Fibroblast of villous mesenchyme (primary cell): ENCODE measurements around the gene PARD6A. TPM values are rescaled to one million over a fixed set of nuclear protein-coding genes. Genes with fewer than 3 reads are reported as not detected.
A peak's percentile ranks its signal among the peaks of the same experiment; 100 is the strongest.

Source experiments
- DNase-seq: peaks from one replicate; pipeline ENCODE4 v3.0.0-alpha.2; 2010; ENCODE audit warnings: low read depth
- H3K4me3 ChIP-seq: 2 replicates; pipeline ENCODE4 v1.5.1; 2011; ENCODE audit warnings: low read depth, mild to moderate bottlenecking, low read length
- total RNA-seq: library from RNA; depleted of rRNA; stranded (reverse); fragments of >200 nt; gene quantifications from 2 replicates; pipeline ENCODE4 v1.2.3, GENCODE V29; 2012
- TF ChIP-seq, protein P1 (sequence below): IDR thresholded peaks from 2 replicates; pipeline ENCODE4 v1.5.1; 2012; ENCODE audit warnings: low read depth, mild to moderate bottlenecking, low read length; ENCODE audit not compliant: insufficient read depth

The PARD6A gene
- total RNA-seq, 1 donor, result 2.6 TPM

DNA sequence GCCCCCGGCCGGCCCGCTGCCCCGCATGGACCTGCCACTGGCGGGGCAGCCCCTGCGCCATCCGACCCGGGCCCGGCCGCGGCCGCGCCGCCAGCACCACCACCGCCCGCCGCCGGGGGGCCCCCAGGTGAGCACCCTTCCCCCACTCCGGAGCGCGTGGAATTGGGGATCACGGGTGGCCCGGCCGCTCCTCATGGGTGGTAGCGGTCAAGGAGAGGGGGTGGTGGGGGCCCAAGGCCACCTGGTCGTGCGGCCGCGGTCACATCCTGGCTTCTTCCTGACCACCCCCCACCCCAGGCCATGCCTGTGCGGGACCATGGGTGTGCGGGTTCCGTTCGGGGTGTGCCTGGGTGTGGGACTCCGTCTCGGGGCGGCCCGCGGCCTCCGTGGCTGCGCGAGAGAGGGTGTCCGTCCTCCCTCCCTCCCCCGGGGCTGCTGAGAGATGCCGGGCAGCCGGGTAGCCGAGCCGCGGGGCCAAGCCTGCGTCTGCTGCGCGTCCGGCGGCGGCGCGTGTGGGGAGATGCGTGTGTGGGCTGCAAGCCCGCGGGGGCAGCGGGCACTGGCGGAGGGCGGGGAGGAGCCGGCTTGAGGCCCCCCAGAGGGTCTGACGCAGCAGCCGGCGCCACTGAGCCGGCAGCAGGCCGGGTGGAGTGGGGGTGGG lies 7.5 kb upstream of the PARD6A start:
- H3K4me3 ChIP-seq, result peak overlapping the region; percentile 52
- TF ChIP-seq, protein P1, sequence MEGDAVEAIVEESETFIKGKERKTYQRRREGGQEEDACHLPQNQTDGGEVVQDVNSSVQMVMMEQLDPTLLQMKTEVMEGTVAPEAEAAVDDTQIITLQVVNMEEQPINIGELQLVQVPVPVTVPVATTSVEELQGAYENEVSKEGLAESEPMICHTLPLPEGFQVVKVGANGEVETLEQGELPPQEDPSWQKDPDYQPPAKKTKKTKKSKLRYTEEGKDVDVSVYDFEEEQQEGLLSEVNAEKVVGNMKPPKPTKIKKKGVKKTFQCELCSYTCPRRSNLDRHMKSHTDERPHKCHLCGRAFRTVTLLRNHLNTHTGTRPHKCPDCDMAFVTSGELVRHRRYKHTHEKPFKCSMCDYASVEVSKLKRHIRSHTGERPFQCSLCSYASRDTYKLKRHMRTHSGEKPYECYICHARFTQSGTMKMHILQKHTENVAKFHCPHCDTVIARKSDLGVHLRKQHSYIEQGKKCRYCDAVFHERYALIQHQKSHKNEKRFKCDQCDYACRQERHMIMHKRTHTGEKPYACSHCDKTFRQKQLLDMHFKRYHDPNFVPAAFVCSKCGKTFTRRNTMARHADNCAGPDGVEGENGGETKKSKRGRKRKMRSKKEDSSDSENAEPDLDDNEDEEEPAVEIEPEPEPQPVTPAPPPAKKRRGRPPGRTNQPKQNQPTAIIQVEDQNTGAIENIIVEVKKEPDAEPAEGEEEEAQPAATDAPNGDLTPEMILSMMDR, result peak; percentile 11
- no peak for DNase-seq

DNA sequence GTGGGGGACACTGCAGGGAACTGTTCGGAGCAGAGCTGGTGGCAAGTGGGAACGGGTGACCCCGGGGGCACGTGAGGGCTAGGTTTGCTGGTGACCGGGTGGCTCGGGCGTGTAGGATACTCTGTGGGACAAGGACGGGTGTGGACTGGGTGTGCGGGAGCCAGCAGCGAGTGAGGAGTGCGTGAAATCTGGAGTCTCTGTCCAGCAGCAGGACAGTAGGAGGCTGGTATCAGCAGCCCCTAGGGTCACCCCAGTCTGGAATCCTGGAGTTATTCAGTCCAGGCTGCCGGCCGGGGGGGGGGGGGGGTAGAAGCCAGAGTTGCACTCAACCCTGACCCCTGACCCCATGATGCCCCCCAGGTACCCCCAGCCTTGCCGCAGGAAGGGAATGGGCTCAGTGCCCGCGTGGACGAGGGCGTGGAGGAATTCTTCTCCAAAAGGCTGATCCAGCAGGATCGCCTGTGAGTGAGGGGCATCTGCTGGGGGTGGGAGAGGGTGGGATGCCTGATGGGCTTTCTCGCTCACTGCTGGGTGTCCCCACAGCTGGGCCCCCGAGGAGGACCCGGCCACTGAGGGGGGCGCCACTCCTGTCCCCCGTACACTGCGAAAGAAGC lies 6.9 kb upstream of the PARD6A start:
- TF ChIP-seq, protein P1, result no peak
- H3K4me3 ChIP-seq, result no peak overlapping the region
- no peak for DNase-seq

DNA sequence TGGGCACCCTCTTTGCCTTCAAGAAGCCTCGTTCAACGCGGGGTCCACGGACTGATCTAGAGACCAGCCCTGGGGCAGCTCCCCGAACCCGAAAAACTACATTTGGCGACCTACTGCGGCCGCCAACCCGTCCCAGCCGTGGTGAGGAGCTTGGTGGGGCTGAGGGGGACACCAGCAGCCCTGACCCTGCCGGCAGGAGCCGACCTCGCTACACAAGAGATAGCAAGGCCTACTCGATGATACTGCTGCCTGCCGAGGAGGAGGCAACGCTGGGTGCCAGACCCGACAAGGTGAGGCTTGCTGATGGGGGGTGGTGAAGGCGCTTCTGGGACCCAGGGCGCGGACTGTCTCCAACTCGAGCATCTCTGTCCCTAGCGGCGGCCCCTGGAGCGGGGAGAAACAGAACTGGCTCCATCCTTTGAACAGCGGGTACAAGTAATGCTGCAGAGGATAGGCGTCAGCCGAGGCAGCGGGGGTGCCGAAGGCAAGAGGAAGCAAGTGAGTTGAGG lies 6.3 kb upstream of the PARD6A start:
- H3K4me3 ChIP-seq, result no peak overlapping the region
- no peak for DNase-seq
- TF ChIP-seq, protein P1, result no peak

DNA sequence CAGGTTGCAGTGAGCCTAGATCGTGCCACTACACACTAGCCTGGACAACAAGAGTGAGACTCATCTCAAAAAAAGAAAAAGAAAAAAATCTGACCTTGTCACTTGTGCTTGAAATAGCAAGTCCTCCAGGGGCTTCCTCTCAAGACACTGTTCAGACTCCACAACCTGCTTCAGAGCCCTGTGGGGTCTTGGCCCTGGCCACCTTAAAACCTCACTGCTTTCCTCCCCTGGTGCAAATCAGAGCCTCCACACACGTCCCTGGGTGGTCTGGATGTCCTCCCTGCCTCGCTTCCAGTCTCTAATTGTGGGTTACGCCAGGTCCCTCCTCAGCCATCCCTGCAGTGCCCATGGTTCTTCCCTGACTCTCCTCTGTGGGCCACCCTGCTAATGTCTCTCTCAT lies 5.4 kb upstream of the PARD6A start:
- H3K4me3 ChIP-seq, result no peak overlapping the region
- TF ChIP-seq, protein P1, result no peak
- DNase-seq, result no peak

DNA sequence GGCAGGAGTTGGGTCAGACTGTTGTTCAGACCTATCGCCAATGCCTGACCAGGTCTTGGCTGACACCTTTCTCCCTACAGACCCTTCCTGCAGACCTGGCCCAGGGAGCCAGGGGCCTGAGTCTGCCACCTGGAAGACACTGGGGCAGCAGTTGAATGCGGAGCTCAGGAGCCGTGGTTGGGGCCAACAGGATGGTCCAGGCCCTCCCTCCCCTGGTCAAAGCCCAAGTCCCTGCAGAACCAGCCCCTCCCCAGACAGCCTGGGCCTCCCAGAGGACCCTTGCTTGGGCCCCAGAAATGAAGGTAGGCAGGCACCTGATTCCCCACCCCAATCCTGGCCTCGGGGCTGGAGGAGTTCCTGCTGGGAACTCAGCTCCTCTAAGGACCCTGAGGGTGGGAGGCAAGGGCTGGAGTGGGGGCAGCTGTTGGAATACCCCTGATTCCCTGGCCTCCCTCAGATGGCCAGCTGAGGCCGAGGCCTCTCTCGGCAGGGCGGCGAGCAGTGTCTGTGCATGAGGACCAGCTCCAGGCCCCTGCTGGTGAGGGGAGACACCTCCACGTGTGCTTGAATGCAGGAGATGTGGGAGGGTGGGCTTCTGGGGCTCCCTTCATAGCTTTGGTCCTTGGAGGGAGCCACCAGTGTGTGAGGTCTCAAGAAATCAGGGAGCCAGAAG lies 4.3 kb upstream of the PARD6A start:
- no peak overlapping the region for H3K4me3 ChIP-seq
- TF ChIP-seq, protein P1, result no peak
- DNase-seq, result no peak

DNA sequence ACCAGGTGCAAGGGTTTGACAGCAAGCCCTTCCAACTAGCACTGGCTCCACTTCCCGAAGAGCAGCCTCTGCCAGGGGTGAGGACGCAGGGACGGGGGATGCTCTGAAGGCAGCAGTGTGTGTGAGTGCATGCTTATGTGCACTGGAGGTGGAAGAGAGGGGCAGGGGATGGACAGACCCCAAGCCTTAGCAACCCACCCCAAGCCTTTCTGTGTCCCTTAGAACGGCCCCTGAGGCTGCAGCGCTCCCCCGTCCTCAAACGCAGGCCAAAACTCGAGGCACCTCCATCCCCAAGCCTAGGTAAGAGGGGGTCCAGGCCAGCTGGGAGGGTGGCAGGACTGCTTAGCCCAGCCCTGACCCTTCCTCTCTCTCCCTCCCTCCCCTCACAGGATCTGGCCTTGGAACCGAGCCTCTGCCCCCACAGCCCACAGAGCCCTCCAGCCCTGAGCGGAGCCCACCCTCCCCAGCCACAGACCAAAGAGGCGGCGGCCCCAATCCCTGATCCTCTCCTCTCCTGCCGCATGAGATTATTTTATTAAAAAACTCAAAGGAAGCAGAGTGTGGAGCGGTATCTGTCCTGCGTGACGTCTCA lies 3.6 kb upstream of the PARD6A start:
- TF ChIP-seq, protein P1, result no peak
- H3K4me3 ChIP-seq, result no peak overlapping the region
- DNase-seq, result no peak
